AG10803 (cell line): ENCODE results near the gene UBXN2A.

ENCODE experiments used
- DNase-seq: peaks from one replicate; pipeline ENCODE4 v3.0.0; 2010; ENCODE audit warnings: low read depth
- H3K4me3 ChIP-seq: 2 replicates; pipeline ENCODE4 v1.5.1; 2011; ENCODE audit warnings: mild to moderate bottlenecking, low read length, control low read depth
- CTCF ChIP-seq: conservative IDR thresholded peaks from 2 replicates; pipeline ENCODE4 v1.5.1; 2011; ENCODE audit warnings: mild to moderate bottlenecking, low read length, control low read depth, inconsistent platforms

The UBXN2A gene, protein sequence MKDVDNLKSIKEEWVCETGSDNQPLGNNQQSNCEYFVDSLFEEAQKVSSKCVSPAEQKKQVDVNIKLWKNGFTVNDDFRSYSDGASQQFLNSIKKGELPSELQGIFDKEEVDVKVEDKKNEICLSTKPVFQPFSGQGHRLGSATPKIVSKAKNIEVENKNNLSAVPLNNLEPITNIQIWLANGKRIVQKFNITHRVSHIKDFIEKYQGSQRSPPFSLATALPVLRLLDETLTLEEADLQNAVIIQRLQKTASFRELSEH

DNA sequence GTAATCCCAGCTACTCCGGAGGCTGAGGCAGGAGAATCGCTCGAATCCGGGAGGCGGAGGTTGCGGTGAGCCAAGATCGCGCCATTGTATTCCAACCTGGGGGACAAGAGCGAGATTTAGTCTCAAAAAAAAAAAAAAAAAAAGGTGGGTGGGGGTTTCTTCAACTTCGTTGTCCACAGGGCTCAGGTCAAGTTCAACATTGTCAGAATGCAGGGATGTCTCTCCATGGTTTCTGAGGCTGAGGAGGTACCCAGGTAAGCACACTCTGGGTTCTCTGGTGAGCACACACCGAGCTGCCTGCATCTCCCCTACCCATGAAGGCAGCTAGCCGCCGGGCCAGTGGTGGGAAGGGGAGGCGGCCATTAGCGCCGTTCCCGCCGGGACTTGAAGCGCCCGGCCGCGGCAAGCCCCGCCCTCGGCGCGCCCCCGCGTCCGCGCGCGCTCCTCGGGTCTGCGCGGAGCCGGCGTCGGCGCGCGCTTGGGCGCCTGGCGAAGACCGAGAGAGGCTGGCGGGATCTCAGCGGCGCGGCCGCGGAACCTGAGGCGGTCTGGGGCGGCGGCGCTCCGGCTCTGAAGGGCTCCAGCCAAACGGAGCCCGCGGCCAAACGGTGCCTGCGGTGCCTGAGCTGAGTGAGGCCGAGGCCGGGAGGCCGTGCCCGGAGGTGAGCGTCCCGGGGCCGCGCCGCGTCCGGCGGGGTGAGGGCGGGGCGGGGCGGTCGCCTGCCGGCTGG, at the start of gene UBXN2A:
UBXN2A (plus strand) TSS at position 477 of the 731 bp plus-strand sequence. CDS start 17,852 bp downstream, outside the sequence.
- no peak for TF ChIP-seq CTCF
- DNase-seq, result peak; percentile 74
- H3K4me3 ChIP-seq, result peak within 1 kb of the TSS; percentile 92

DNA sequence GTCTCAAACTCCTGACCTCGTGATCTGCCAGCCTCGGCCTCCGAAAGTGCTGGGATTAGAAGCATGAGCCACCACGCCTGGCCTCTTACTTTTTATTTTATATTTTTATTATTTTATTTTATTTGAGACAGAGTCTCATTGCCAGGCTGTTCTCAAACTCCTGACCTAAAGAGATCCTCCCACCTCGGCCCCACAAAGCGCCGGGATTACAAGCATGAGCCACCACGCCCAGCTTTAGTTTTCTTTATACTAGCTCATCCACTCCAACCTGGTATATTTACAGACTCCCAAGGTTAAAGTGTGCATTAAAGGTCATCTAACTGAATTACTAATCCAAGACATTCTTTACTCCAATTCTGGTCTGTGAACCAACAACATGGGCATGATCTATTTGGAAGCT, 40.1 kb upstream of the UBXN2A start:
- no peak for DNase-seq
- H3K4me3 ChIP-seq, result no peak overlapping the region
- no peak for TF ChIP-seq CTCF

GRCh38 chr2:23900541-23901322, 39.5 kb upstream of the UBXN2A start:
- TF ChIP-seq CTCF, result no peak

GRCh38 chr2:23901966-23902846, 38.1 kb upstream of the UBXN2A start:
- no peak for TF ChIP-seq CTCF
- no peak overlapping the region for H3K4me3 ChIP-seq
- DNase-seq, result peak; percentile 75

More at GRCh38 chr2:23900541-23901322, 39.5 kb upstream of the UBXN2A start:
- peak overlapping the region; percentile 12 for H3K4me3 ChIP-seq
- DNase-seq, result peak; percentile 92

GRCh38 chr2:23903034-23903433, 37.2 kb upstream of the UBXN2A start:
- H3K4me3 ChIP-seq, result no peak overlapping the region
- no peak for TF ChIP-seq CTCF
- DNase-seq, result no peak

GRCh38 chr2:23904215-23904614, 36.0 kb upstream of the UBXN2A start:
- H3K4me3 ChIP-seq, result no peak overlapping the region
- no peak for TF ChIP-seq CTCF
- no peak for DNase-seq
